Nephron (organoid): ENCODE results near the gene NPTN.

Experiments used
- H3K27ac Mint-ChIP-seq, 3 experiments: 2 replicates each; pipeline ENCODE4 v1.8.0; 2020; ENCODE audit warnings: mixed read lengths in 3 of 3, mild to moderate bottlenecking in 2 of 3, moderate library complexity in 1 of 3
- H3K27me3 Mint-ChIP-seq: 2 replicates; pipeline ENCODE4 v1.8.0; 2021; ENCODE audit warnings: low read depth, mild to moderate bottlenecking, moderate library complexity, mixed read lengths
- H3K36me3 Mint-ChIP-seq: 2 replicates; pipeline ENCODE4 v1.8.0; 2020; ENCODE audit warnings: low read depth, mixed read lengths
- H3K4me1 Mint-ChIP-seq: 2 replicates; pipeline ENCODE4 v1.8.0; 2020; ENCODE audit warnings: mixed read lengths
- H3K4me3 Mint-ChIP-seq, 3 experiments: 2 replicates each; pipeline ENCODE4 v1.8.0; 2020; ENCODE audit warnings: mild to moderate bottlenecking in 3 of 3, mixed read lengths in 3 of 3, moderate library complexity in 2 of 3
- H3K9me3 Mint-ChIP-seq: 2 replicates; pipeline ENCODE4 v1.8.0; 2020; ENCODE audit warnings: mixed read lengths
- TF ChIP-seq, protein P1 (sequence below), 3 experiments: fragments of 200-600 bp; sonication (generic); IDR thresholded peaks; one replicate each; pipeline ENCODE4 v1.5.0; 2021; ENCODE audit warnings: antibody characterized with exemption in 3 of 3; ENCODE audit not compliant: unreplicated experiment in 3 of 3

NPTN gene

DNA sequence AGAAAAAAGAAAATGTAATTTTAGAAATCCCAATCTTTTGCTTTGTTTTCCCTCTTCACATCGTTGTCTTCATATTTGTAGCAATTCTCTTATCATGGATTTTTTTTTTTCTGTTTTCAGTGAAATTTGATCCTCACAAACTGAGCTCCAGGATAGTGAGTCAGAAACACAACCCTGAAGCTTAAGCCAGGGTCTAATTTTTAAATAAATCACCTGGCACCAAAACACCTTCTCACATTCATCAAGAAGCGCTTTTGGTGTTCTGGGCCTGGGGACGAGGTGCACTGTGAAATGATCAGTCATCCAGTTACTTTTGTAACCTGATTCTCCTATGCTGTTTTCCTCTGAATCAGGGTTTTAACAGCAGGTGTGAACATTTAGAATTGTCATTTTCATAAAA, 102.5 kb downstream of the NPTN start:
- Mint-ChIP-seq H3K9me3 (peaks cover 3% of the 10 kb centered on the region), H3K4me1 (peaks cover 9% of the 10 kb centered on the region), H3K4me3 (no peak overlapping the region), H3K36me3 (no peaks in the 10 kb centered on the region), H3K27me3 (no peaks in the 10 kb centered on the region), H3K27ac (no peak overlapping the region)
- TF ChIP-seq, protein P1, sequence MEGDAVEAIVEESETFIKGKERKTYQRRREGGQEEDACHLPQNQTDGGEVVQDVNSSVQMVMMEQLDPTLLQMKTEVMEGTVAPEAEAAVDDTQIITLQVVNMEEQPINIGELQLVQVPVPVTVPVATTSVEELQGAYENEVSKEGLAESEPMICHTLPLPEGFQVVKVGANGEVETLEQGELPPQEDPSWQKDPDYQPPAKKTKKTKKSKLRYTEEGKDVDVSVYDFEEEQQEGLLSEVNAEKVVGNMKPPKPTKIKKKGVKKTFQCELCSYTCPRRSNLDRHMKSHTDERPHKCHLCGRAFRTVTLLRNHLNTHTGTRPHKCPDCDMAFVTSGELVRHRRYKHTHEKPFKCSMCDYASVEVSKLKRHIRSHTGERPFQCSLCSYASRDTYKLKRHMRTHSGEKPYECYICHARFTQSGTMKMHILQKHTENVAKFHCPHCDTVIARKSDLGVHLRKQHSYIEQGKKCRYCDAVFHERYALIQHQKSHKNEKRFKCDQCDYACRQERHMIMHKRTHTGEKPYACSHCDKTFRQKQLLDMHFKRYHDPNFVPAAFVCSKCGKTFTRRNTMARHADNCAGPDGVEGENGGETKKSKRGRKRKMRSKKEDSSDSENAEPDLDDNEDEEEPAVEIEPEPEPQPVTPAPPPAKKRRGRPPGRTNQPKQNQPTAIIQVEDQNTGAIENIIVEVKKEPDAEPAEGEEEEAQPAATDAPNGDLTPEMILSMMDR (IDR thresholded peaks at IDR 0.05; ENCODE audit: unreplicated experiment in 3 of 3), result no peak

DNA sequence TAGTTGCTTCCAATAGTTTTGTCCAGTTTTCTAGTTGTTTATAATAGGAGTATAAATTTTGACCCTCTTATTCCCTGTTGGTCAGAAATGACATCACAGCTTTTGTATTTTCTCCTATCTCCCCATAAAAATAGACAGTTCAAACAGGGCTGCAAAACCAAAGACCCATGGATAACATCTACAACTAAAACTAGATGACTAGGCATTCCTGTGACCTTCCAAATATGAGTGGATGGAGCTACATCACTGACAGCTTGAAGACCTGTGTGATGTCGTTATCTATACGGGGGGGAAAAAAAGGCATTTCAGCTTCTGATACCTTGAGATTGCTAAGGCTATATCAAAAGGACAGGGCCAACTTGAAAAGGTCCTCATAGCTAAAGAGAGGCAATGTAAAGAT, 105.6 kb downstream of the NPTN start:
- Mint-ChIP-seq H3K36me3 (no peaks in the 10 kb centered on the region), H3K9me3 (peaks cover 3% of the 10 kb centered on the region), H3K27ac (no peak overlapping the region), H3K4me3 (no peak overlapping the region), H3K4me1 (peaks cover 9% of the 10 kb centered on the region), H3K27me3 (no peaks in the 10 kb centered on the region)
- TF ChIP-seq, protein P1 (IDR thresholded peaks at IDR 0.05; ENCODE audit: unreplicated experiment in 3 of 3), result no peak

DNA sequence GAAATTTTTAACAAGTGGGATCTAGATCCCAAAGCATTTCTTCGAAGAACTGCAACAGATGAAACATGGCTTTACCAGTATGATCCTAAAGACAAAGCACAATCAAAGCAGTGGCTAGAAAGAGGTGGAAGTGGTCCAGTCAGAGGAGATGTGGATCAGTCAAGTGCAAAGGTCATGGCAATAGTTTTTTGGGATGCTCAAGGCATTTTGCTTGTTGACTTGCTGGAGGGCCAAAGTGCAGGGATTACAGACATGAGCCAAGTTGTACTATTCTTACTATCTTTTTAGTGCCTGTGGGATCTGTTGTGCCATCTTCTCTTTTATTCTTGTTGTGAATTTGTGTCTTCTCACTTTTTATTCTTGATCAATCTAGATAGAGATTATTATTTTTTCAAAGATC, 108.3 kb downstream of the NPTN start:
- peaks cover 5% of the 10 kb centered on the region for H3K4me1 Mint-ChIP-seq
- no peaks in the 10 kb centered on the region for H3K36me3 Mint-ChIP-seq
- H3K27ac Mint-ChIP-seq, result no peak overlapping the region
- TF ChIP-seq, protein P1 (IDR thresholded peaks at IDR 0.05; ENCODE audit: unreplicated experiment in 3 of 3), result no peak
- H3K4me3 Mint-ChIP-seq, result no peak overlapping the region
- no peaks in the 10 kb centered on the region for H3K9me3 Mint-ChIP-seq
- H3K27me3 Mint-ChIP-seq, result peaks cover 4% of the 10 kb centered on the region

DNA sequence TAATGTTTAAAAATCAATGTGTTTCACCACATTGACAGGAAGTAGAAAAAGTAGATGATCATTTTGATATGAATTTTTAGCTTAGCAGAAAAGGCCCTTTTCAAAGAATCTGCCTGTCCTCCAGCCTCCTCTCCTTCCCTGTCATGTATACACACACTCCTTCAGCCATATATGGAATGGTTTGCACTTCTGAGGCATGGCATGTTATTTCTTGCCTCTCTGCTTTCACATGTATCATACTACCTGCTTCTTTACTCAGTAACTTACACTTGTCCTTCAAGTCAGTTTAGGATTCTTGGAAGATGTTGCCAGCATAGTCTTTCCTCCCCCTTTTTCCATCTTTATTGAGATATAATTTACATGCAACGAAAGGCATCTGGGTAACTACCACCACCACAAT, 111.2 kb downstream of the NPTN start:
- Mint-ChIP-seq H3K27ac (no peak overlapping the region), H3K36me3 (no peaks in the 10 kb centered on the region), H3K4me3 (no peak overlapping the region)

DNA sequence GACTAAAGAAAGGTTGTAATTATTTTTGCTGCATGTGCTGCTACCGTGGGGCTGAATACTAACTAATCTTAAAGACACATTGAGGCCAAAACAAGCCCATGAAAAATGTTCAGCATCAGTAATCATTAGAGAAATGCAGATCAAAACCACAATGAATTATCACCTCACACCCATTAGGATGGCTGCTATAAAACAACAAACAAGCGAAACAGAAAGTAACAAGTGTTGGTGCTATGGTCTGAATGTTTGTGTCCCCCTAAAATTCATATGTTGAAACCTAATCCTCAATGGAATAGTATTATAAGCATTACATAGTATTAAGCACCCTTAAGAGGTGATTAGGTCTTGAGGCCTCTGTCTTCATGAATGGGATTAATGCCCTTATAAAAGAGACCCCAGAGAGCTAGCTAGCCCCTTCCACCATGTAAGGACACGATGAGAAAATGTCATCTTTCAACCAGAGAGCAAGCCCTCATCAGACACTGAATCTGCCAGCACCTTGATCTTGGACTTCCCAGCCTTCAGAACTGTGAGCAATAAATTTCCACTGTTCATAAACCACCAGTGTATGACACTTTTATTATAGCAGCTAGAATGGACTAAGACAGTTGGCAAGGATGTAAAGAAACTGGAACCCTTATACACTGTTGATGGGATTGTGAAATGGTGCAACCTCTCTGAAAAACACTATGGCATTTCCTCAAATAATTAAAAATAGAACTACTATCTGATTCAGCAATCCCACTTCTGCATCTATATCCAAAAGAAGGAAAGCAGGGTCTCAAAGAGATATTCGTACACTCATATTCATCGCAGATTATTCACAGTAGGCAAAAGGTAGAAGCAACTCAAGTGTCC, 114.1 kb downstream of the NPTN start:
- Mint-ChIP-seq H3K27ac (no peak overlapping the region), H3K36me3 (no peaks in the 10 kb centered on the region), H3K9me3 (no peaks in the 10 kb centered on the region), H3K27me3 (peaks cover 4% of the 10 kb centered on the region), H3K4me1 (no peaks in the 10 kb centered on the region), H3K4me3 (no peak overlapping the region)
- TF ChIP-seq, protein P1 (IDR thresholded peaks at IDR 0.05; ENCODE audit: unreplicated experiment in 3 of 3), result no peak

More for the DNA sequence above, 111.2 kb downstream of the NPTN start:
- H3K9me3 Mint-ChIP-seq, result no peaks in the 10 kb centered on the region
- no peaks in the 10 kb centered on the region for H3K4me1 Mint-ChIP-seq
- H3K27me3 Mint-ChIP-seq, result peaks cover 4% of the 10 kb centered on the region
- TF ChIP-seq, protein P1 (IDR thresholded peaks at IDR 0.05; ENCODE audit: unreplicated experiment in 3 of 3), result no peak
